IPS-20b (cell line): ENCODE data around the gene UBE2G2.

ENCODE experiments used
- H3K27ac ChIP-seq: one replicate; pipeline ENCODE4 v1.5.1; 2013; ENCODE audit warnings: low read length
- H3K27me3 ChIP-seq: 2 replicates; pipeline ENCODE4 v1.6.1; 2013; ENCODE audit warnings: mild to moderate bottlenecking, low read length, inconsistent platforms; ENCODE audit not compliant: insufficient read depth
- H3K36me3 ChIP-seq: 2 replicates; pipeline ENCODE4 v1.6.1; 2013; ENCODE audit warnings: low read depth, mild to moderate bottlenecking, inconsistent platforms, low read length, moderate library complexity; ENCODE audit not compliant: insufficient read depth
- H3K4me1 ChIP-seq: 2 replicates; pipeline ENCODE4 v1.6.1; 2013; ENCODE audit warnings: mild to moderate bottlenecking, control low read depth, inconsistent platforms, low read length, moderate library complexity; ENCODE audit not compliant: insufficient read depth
- H3K4me3 ChIP-seq: 2 replicates; pipeline ENCODE4 v1.5.1; 2013; ENCODE audit warnings: mild to moderate bottlenecking, low read length, inconsistent platforms
- H3K9ac ChIP-seq: 2 replicates; pipeline ENCODE4 v1.6.1; 2013; ENCODE audit warnings: low read depth, mild to moderate bottlenecking, inconsistent platforms, low read length, moderate library complexity
- H3K9me3 ChIP-seq: 2 replicates; pipeline ENCODE4 v1.6.1; 2013; ENCODE audit warnings: mild to moderate bottlenecking, low read depth, low read length, inconsistent platforms; ENCODE audit not compliant: insufficient read depth

UBE2G2 gene

GRCh38 chr21:44801468-44802395 lies at the start of gene UBE2G2:
Gene UBE2G2, minus strand, starts transcription at chr21:44801820. Its CDS starts 72 bp downstream, at chr21:44801748.
- Histone ChIP-seq H3K9ac (peak within 1 kb of the TSS; percentile 91), H3K27me3 (no peaks in the 10 kb centered on the region), H3K27ac (peak within 1 kb of the TSS; percentile 76), H3K4me1 (peaks cover 11% of the 10 kb centered on the region), H3K36me3 (peaks cover 62% of the 10 kb centered on the region), H3K9me3 (no peaks in the 10 kb centered on the region), H3K4me3 (peak within 1 kb of the TSS; percentile 91)

GRCh38 chr21:44850905-44851657 lies 49.5 kb upstream of the UBE2G2 start:
- Histone ChIP-seq H3K9ac (no peak overlapping the region), H3K36me3 (peaks cover 61% of the 10 kb centered on the region), H3K27me3 (no peaks in the 10 kb centered on the region), H3K27ac (no peak overlapping the region), H3K4me1 (0 out of 2 replicates have a peak, but pooled peaks cover 2% of the 10 kb centered on the region), H3K4me3 (no peak overlapping the region), H3K9me3 (no peaks in the 10 kb centered on the region)

GRCh38 chr21:44850208-44850800 lies 48.7 kb upstream of the UBE2G2 start:
- H3K27me3 ChIP-seq = no peaks in the 10 kb centered on the region
- no peak overlapping the region for H3K9ac ChIP-seq
- no peak overlapping the region for H3K27ac ChIP-seq
- H3K4me1 ChIP-seq = peaks cover 2% of the 10 kb centered on the region; the same call in 1 of the 2 replicates
- peaks cover 53% of the 10 kb centered on the region for H3K36me3 ChIP-seq
- no peak overlapping the region for H3K4me3 ChIP-seq
- H3K9me3 ChIP-seq = no peaks in the 10 kb centered on the region

GRCh38 chr21:44849616-44850130 lies 48.1 kb upstream of the UBE2G2 start:
- Histone ChIP-seq H3K4me1 (peaks cover 2% of the 10 kb centered on the region; the same call in 1 of the 2 replicates), H3K9ac (no peak overlapping the region), H3K27ac (no peak overlapping the region), H3K27me3 (no peaks in the 10 kb centered on the region), H3K36me3 (peaks cover 47% of the 10 kb centered on the region), H3K9me3 (no peaks in the 10 kb centered on the region), H3K4me3 (no peak overlapping the region)

- Histone ChIP-seq H3K4me1 (peaks cover 2% of the 10 kb centered on the region; the same call in 1 of the 2 replicates), H3K9ac (no peak overlapping the region), H3K27ac (no peak overlapping the region), H3K27me3 (no peaks in the 10 kb centered on the region), H3K9me3 (no peaks in the 10 kb centered on the region), H3K36me3 (peaks cover 40% of the 10 kb centered on the region), H3K4me3 (no peak overlapping the region)
Observed at GRCh38 chr21:44848821-44849521, 47.4 kb upstream of the UBE2G2 start.

- Histone ChIP-seq H3K36me3 (peaks cover 31% of the 10 kb centered on the region), H3K27me3 (no peaks in the 10 kb centered on the region), H3K4me1 (peaks cover 2% of the 10 kb centered on the region; the same call in 1 of the 2 replicates), H3K4me3 (no peak overlapping the region), H3K9ac (no peak overlapping the region), H3K9me3 (no peaks in the 10 kb centered on the region), H3K27ac (no peak overlapping the region)
Observed at GRCh38 chr21:44847261-44848056, 45.8 kb upstream of the UBE2G2 start.

- Histone ChIP-seq H3K36me3 (peaks cover 26% of the 10 kb centered on the region), H3K4me3 (peak overlapping the region; percentile 45; the same call in 1 of the 2 replicates), H3K27ac (no peak overlapping the region), H3K4me1 (peaks cover 2% of the 10 kb centered on the region; the same call in 1 of the 2 replicates), H3K9me3 (no peaks in the 10 kb centered on the region), H3K27me3 (no peaks in the 10 kb centered on the region), H3K9ac (no peak overlapping the region)
Observed at GRCh38 chr21:44846485-44847260, 45.1 kb upstream of the UBE2G2 start.

GRCh38 chr21:44846224-44846484 lies 44.5 kb upstream of the UBE2G2 start:
- Histone ChIP-seq H3K9me3 (no peaks in the 10 kb centered on the region), H3K4me1 (peaks cover 2% of the 10 kb centered on the region; the same call in 1 of the 2 replicates), H3K27ac (no peak overlapping the region), H3K27me3 (no peaks in the 10 kb centered on the region), H3K36me3 (peaks cover 21% of the 10 kb centered on the region), H3K4me3 (peak overlapping the region; percentile 45), H3K9ac (no peak overlapping the region)

GRCh38 chr21:44845418-44846223 lies 44.0 kb upstream of the UBE2G2 start:
- Histone ChIP-seq H3K4me3 (peak overlapping the region; percentile 45), H3K4me1 (peaks cover 2% of the 10 kb centered on the region; the same call in 1 of the 2 replicates), H3K9ac (no peak overlapping the region), H3K27me3 (no peaks in the 10 kb centered on the region), H3K27ac (no peak overlapping the region), H3K9me3 (no peaks in the 10 kb centered on the region), H3K36me3 (peaks cover 15% of the 10 kb centered on the region)
